Esophagus squamous epithelium (tissue), 4 donors: ENCODE results near the gene ZNF341.
"Not testable (repeated sequence)": the region's sequence is repeated elsewhere in the genome, so short reads cannot be mapped to it uniquely, and the experiment has no call there.

Experiments
- CTCF ChIP-seq, 6 experiments: fragments of 450-650 bp in 4 of 6; fragments of 200-600 bp in 2 of 6; sonication (generic) in 2 of 6; IDR thresholded peaks; one replicate each; pipeline ENCODE4 v1.5.1; 2016 to 2019; ENCODE audit warnings: antibody characterized with exemption in 6 of 6, mild to moderate bottlenecking in 4 of 6, moderate library complexity in 4 of 6
- POLR2A ChIP-seq, 4 donors: fragments of 450-650 bp; IDR thresholded peaks; one replicate each; pipeline ENCODE4 v1.6.1; 2017; ENCODE audit warnings: antibody characterized with exemption in 4 of 4, mild to moderate bottlenecking in 4 of 4, moderate library complexity in 3 of 4

- not testable (repeated sequence) for TF ChIP-seq POLR2A, CTCF (IDR thresholded peaks at IDR 0.05)
These were observed 30.9 kb upstream of the ZNF341 start for GRCh38 chr20:33700696-33701441.
